ENCODE measurements around the gene TTC8. TPM values are rescaled to one million over a fixed set of nuclear protein-coding genes. Genes with fewer than 3 reads are reported as not detected.

Gene TTC8
- total RNA-seq, 1 donor from 2014 or later: 29.2 TPM

GRCh38 chr14:88904864-88905263, 80.4 kb downstream of the TTC8 start:
- no peak for TF ChIP-seq CTCF (conservative IDR thresholded peaks at IDR 0.05)
- Mint-ChIP-seq H3K4me3 (no peak overlapping the region), H3K4me1 (ENCODE audit: unreplicated experiment) (no peaks in the 10 kb centered on the region), H3K27me3 (peaks cover 3% of the 10 kb centered on the region), H3K36me3 (no peaks in the 10 kb centered on the region), H3K27ac (no peak overlapping the region), H3K9me3 (no peaks in the 10 kb centered on the region)
- no peak for DNase-seq (ENCODE audit: extremely low spot score, unreplicated experiment)

DNA sequence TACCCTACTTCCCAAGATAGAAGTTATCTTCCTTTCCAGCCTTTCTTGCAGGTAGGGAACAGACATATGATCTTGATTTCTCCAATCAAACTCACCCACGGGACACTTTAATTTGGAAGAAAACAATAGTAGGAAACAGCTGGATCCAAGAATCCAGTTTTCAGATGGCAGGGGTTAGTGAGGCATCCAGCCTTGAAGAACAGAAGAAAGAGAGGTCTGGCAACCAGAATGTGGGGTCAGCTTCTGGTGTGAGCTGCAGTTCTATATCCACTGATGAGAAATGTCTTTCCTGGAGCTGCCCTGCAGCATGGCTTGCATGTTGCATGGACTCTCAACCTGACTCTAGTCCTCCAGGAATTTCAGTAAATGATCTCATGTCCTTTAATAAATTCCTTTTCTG, 83.8 kb downstream of the TTC8 start:
- Mint-ChIP-seq H3K4me1 (ENCODE audit: unreplicated experiment) (no peaks in the 10 kb centered on the region), H3K9me3 (no peaks in the 10 kb centered on the region), H3K27me3 (no peaks in the 10 kb centered on the region), H3K27ac (no peak overlapping the region), H3K36me3 (no peaks in the 10 kb centered on the region), H3K4me3 (no peak overlapping the region)
- no peak for TF ChIP-seq CTCF (conservative IDR thresholded peaks at IDR 0.05)
- no peak for DNase-seq (ENCODE audit: extremely low spot score, unreplicated experiment)

GRCh38 chr14:88910386-88910785, 85.9 kb downstream of the TTC8 start:
- Mint-ChIP-seq H3K4me1 (ENCODE audit: unreplicated experiment) (no peaks in the 10 kb centered on the region), H3K9me3 (no peaks in the 10 kb centered on the region), H3K36me3 (no peaks in the 10 kb centered on the region), H3K4me3 (no peak overlapping the region), H3K27ac (no peak overlapping the region), H3K27me3 (no peaks in the 10 kb centered on the region)
- DNase-seq (ENCODE audit: extremely low spot score, unreplicated experiment): peak; percentile 50
- no peak for TF ChIP-seq CTCF (conservative IDR thresholded peaks at IDR 0.05)

- no peak for DNase-seq (ENCODE audit: extremely low spot score, unreplicated experiment)
- Mint-ChIP-seq H3K4me3 (no peak overlapping the region), H3K4me1 (ENCODE audit: unreplicated experiment) (no peaks in the 10 kb centered on the region), H3K36me3 (no peaks in the 10 kb centered on the region), H3K27ac (no peak overlapping the region), H3K9me3 (no peaks in the 10 kb centered on the region), H3K27me3 (peaks cover 4% of the 10 kb centered on the region)
- no peak for TF ChIP-seq CTCF (conservative IDR thresholded peaks at IDR 0.05)
Observed at GRCh38 chr14:88911809-88912208, 87.4 kb downstream of the TTC8 start.

- H3K4me3 Mint-ChIP-seq: no peak overlapping the region
- no peak for TF ChIP-seq CTCF (conservative IDR thresholded peaks at IDR 0.05)
- peaks cover 4% of the 10 kb centered on the region for H3K27me3 Mint-ChIP-seq
- no peak for DNase-seq (ENCODE audit: extremely low spot score, unreplicated experiment)
- H3K9me3 Mint-ChIP-seq: no peaks in the 10 kb centered on the region
- H3K36me3 Mint-ChIP-seq: no peaks in the 10 kb centered on the region
- no peak overlapping the region for H3K27ac Mint-ChIP-seq
- no peaks in the 10 kb centered on the region for H3K4me1 Mint-ChIP-seq (ENCODE audit: unreplicated experiment)
Observed at GRCh38 chr14:88914956-88915355, 90.5 kb downstream of the TTC8 start.

DNA sequence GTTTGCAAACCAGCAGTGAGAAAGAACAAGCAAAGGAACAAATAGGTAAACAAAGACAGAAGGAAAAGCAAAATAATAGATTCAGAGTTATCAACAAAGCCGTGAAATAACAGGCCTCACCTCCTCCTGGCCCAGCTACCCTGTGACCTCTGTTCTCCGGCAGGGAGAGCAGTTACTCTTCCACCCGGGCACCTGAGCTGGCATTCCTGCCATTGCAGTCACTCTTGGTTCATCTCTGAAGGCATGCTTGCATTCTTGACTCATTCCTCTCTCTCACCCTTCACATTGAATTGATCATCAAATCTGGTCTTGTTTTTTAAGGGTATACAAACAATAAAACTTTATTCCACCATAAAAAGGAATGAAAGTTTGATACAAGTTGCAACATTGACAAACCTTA, 95.1 kb downstream of the TTC8 start:
- no peaks in the 10 kb centered on the region for H3K9me3 Mint-ChIP-seq
- no peak overlapping the region for H3K4me3 Mint-ChIP-seq
- H3K27me3 Mint-ChIP-seq: peaks cover 11% of the 10 kb centered on the region
- H3K27ac Mint-ChIP-seq: no peak overlapping the region
- TF ChIP-seq CTCF (conservative IDR thresholded peaks at IDR 0.05): no peak
- no peaks in the 10 kb centered on the region for H3K4me1 Mint-ChIP-seq (ENCODE audit: unreplicated experiment)
- H3K36me3 Mint-ChIP-seq: no peaks in the 10 kb centered on the region
- no peak for DNase-seq (ENCODE audit: extremely low spot score, unreplicated experiment)
